Smooth muscle cell (in vitro differentiated cells): ENCODE measurements around the gene DHX35. TPM values are rescaled to one million over a fixed set of nuclear protein-coding genes. Genes with fewer than 3 reads are reported as not detected.

ENCODE experiments used
- DNase-seq: peaks from one replicate; lab custom pipeline; 2025; ENCODE audit not compliant: unreplicated experiment; lab: John Stamatoyannopoulos, UW
- H2AFZ ChIP-seq: fragments of 200-600 bp; sonication (generic); 2 replicates; pipeline ENCODE4 v1.6.0; 2016; ENCODE audit warnings: antibody characterized with exemption, low read depth, mild to moderate bottlenecking
- H3F3A ChIP-seq: fragments of 200-600 bp; sonication (generic); 2 replicates; pipeline ENCODE4 v1.6.0; 2017; ENCODE audit warnings: antibody characterized with exemption, low read depth
- H3K27ac ChIP-seq: fragments of 200-600 bp; sonication (generic); 2 replicates; pipeline ENCODE4 v1.5.1; 2016; ENCODE audit warnings: low read depth, mild to moderate bottlenecking
- H3K27me3 ChIP-seq: fragments of 200-600 bp; sonication (generic); 2 replicates; pipeline ENCODE4 v1.6.1; 2016; ENCODE audit warnings: low read depth, mild to moderate bottlenecking
- H3K36me3 ChIP-seq: fragments of 200-600 bp; sonication (generic); 2 replicates; pipeline ENCODE4 v1.5.1; 2016; ENCODE audit warnings: low read depth
- H3K4me1 ChIP-seq: fragments of 200-600 bp; sonication (generic); 2 replicates; pipeline ENCODE4 v1.5.1; 2016; ENCODE audit warnings: low read depth
- H3K4me2 ChIP-seq: fragments of 200-600 bp; sonication (generic); 2 replicates; pipeline ENCODE4 v1.6.0; 2016; ENCODE audit warnings: mild to moderate bottlenecking
- H3K4me3 ChIP-seq: fragments of 200-600 bp; sonication (generic); 2 replicates; pipeline ENCODE4 v1.5.1; 2016; ENCODE audit warnings: mild to moderate bottlenecking
- H3K79me2 ChIP-seq: fragments of 200-600 bp; sonication (generic); 2 replicates; pipeline ENCODE4 v1.6.0; 2016; ENCODE audit warnings: low read depth, mild to moderate bottlenecking
- H3K9ac ChIP-seq: fragments of 200-600 bp; sonication (generic); 2 replicates; pipeline ENCODE4 v1.6.0; 2016; ENCODE audit warnings: low read depth
- H3K9me3 ChIP-seq: fragments of 200-600 bp; sonication (generic); replicated peaks from 2 replicates; pipeline ENCODE4 v1.5.1; 2016; ENCODE audit warnings: low read depth
- H4K20me1 ChIP-seq: fragments of 200-600 bp; sonication (generic); 2 replicates; pipeline ENCODE4 v1.6.0; 2016; ENCODE audit warnings: low read depth
- WGBS: methylation state at CpG from one replicate; pipeline ENCODE4 v1.1.7; 2016; ENCODE audit warnings: low lambda C conversion rate; 5-methylcytosine and 5-hydroxymethylcytosine counted together
- polyA plus RNA-seq: library from polyadenylated mRNA; unstranded; fragments of >200 nt; fragmentation: Nextera tagmentation; extraction: Ambion mirVana; gene quantifications from 2 replicates; pipeline ENCODE4 v1.2.1, GENCODE V29; 2016
- total RNA-seq: library from RNA; depleted of rRNA; stranded (reverse); fragments of >200 nt; gene quantifications from 2 replicates; pipeline ENCODE4 v1.2.3, GENCODE V29; 2014
- TF ChIP-seq, protein P1 (sequence below): fragments of 200-600 bp; sonication (generic); IDR thresholded peaks from 2 replicates; pipeline ENCODE4 v1.5.1; 2017; ENCODE audit warnings: borderline replicate concordance, mild to moderate bottlenecking, antibody characterized with exemption; ENCODE audit not compliant: insufficient read depth, poor library complexity, severe bottlenecking

DHX35 gene
- total and polyA plus RNA-seq, 2 experiments from 2014 or later = 4.5 to 9.5 TPM

DNA sequence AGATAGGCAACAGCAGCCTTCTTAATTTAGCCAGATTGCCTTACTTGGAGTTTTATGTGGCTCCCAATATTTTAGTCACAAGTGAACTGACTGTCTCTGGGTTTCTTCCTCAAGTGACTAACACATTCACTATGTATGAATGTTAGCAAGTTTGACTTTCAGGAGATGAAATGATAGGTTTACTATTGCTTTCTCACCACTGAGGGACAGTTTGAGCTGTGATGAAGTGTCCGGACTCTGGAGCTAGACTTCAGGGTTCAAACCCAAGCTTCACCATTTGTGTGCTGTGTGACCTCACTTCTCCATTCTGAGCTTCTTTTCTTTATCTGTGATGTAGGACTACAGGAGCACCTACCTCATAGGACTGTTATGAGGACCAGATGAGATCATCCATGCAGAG lies 8.2 kb downstream of the DHX35 start:
- H3F3A ChIP-seq = no peaks in the 10 kb centered on the region
- no peak for DNase-seq
- H3K27ac ChIP-seq = peak overlapping the region; percentile 47
- no peak overlapping the region for H3K4me2 ChIP-seq
- H3K4me3 ChIP-seq = no peak overlapping the region
- WGBS = 61% methylated on average over 1 of the region's 1 CpG
- no peak overlapping the region for H2AFZ ChIP-seq
- no peaks in the 10 kb centered on the region for H3K27me3 ChIP-seq
- no peaks in the 10 kb centered on the region for H3K9me3 ChIP-seq
- no peaks in the 10 kb centered on the region for H3K4me1 ChIP-seq
- H3K9ac ChIP-seq = no peak overlapping the region
- TF ChIP-seq, protein P1, sequence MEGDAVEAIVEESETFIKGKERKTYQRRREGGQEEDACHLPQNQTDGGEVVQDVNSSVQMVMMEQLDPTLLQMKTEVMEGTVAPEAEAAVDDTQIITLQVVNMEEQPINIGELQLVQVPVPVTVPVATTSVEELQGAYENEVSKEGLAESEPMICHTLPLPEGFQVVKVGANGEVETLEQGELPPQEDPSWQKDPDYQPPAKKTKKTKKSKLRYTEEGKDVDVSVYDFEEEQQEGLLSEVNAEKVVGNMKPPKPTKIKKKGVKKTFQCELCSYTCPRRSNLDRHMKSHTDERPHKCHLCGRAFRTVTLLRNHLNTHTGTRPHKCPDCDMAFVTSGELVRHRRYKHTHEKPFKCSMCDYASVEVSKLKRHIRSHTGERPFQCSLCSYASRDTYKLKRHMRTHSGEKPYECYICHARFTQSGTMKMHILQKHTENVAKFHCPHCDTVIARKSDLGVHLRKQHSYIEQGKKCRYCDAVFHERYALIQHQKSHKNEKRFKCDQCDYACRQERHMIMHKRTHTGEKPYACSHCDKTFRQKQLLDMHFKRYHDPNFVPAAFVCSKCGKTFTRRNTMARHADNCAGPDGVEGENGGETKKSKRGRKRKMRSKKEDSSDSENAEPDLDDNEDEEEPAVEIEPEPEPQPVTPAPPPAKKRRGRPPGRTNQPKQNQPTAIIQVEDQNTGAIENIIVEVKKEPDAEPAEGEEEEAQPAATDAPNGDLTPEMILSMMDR = no peak
- H3K79me2 ChIP-seq = peaks cover under 1% of the 10 kb centered on the region
- H4K20me1 ChIP-seq = peaks cover 4% of the 10 kb centered on the region
- no peaks in the 10 kb centered on the region for H3K36me3 ChIP-seq

DNA sequence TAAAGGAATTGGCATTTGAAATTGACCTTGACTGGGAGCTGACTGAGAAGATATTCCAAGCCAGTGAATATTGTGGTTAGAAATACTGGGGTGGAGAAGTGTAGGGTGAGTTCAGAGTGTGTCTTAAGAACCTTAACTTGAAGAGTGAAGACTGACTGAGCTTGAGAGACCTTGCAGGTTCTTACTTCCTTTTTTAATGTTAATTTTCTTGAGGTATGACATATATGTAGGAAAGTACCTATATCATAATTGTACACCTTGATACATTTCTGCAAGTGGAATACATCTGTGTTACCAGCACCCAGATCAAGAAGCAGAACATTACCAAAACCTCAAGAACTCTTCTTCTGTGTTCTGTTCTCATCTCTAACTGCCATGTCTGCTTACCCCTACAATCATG lies 11.0 kb downstream of the DHX35 start:
- no peak overlapping the region for H3K9ac ChIP-seq

DNA sequence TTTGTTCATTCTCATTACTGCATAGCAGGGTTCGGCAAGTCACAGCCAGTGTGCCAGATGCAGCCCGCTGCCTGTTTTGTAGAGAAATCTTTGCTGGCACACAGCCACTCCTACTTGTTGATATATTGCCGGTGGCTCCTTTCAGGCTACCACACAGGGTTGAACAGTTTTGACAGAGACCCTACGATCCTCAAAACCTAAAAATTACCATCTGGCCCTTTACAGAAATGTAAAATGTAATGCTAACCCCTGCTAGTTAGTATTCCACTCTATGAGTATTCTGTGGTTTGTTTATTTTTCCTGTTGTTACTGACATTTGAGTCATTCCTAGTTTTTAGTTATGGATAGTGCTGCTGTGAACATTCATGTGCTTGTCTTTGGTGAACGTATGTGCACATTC lies 11.5 kb downstream of the DHX35 start:
- Histone ChIP-seq H3K9me3 (no peaks in the 10 kb centered on the region), H3K4me2 (no peak overlapping the region), H3K79me2 (no peaks in the 10 kb centered on the region), H3K4me3 (no peak overlapping the region), H3F3A (no peaks in the 10 kb centered on the region), H3K27me3 (no peaks in the 10 kb centered on the region), H3K36me3 (no peaks in the 10 kb centered on the region), H2AFZ (no peak overlapping the region), H3K4me1 (no peaks in the 10 kb centered on the region), H3K9ac (no peak overlapping the region), H4K20me1 (peaks cover 13% of the 10 kb centered on the region), H3K27ac (no peak overlapping the region)
- no peak for DNase-seq
- TF ChIP-seq, protein P1 = no peak
- 91% methylated on average over 5 of the region's 5 CpGs for WGBS

More for the DNA sequence above, 11.0 kb downstream of the DHX35 start:
- no peak for DNase-seq
- Histone ChIP-seq H3F3A (no peaks in the 10 kb centered on the region), H4K20me1 (peaks cover 8% of the 10 kb centered on the region), H3K79me2 (no peaks in the 10 kb centered on the region), H3K9me3 (no peaks in the 10 kb centered on the region), H3K4me3 (no peak overlapping the region), H2AFZ (no peak overlapping the region), H3K27ac (no peak overlapping the region), H3K36me3 (no peaks in the 10 kb centered on the region), H3K4me1 (no peaks in the 10 kb centered on the region), H3K4me2 (no peak overlapping the region), H3K27me3 (no peaks in the 10 kb centered on the region)
- TF ChIP-seq, protein P1 = no peak

DNA sequence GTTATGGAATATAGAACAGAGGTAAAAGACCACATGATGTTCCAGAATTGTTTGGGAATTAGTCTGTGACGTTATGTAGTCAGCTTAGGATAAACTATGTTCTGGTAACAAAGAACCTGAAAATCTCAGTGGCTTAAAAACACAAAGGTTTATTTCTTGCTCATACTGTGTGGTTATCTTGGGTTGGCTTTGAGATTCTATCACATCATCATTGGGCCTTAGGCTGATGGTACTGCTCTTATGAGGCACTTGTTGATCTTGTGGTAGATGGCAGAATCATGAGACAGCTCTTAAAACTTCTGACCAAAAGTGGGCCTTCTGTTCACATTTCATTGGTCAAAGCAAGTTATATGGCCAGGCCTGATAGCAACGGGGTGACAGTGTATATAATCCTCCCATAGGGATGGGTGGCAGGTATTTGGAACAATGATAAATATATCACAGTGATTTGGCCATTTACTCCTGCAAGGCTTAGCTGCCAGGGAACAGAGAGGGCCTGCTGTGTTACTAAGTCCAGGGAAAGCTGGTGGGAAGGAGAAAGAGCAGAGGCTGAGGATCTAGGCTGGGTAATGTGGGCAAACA lies 13.5 kb downstream of the DHX35 start:
- no peak overlapping the region for H3K4me3 ChIP-seq
- H3F3A ChIP-seq = no peaks in the 10 kb centered on the region
- H3K4me1 ChIP-seq = no peaks in the 10 kb centered on the region
- TF ChIP-seq, protein P1 = no peak
- no peaks in the 10 kb centered on the region for H3K36me3 ChIP-seq
- no peaks in the 10 kb centered on the region for H3K27me3 ChIP-seq
- no peak overlapping the region for H3K9ac ChIP-seq
- no peaks in the 10 kb centered on the region for H3K79me2 ChIP-seq
- no peak overlapping the region for H2AFZ ChIP-seq
- H4K20me1 ChIP-seq = peaks cover 22% of the 10 kb centered on the region
- no peaks in the 10 kb centered on the region for H3K9me3 ChIP-seq
- no peak overlapping the region for H3K4me2 ChIP-seq
- WGBS = 85% methylated on average over 2 of the region's 2 CpGs
- no peak for DNase-seq
- H3K27ac ChIP-seq = no peak overlapping the region
